K562 (cell line): ENCODE measurements around the gene IL18RAP. TPM values are rescaled to one million over a fixed set of nuclear protein-coding genes. Genes with fewer than 3 reads are reported as not detected.
A peak's percentile ranks its signal among the peaks of the same experiment; 100 is the strongest.

Source experiments
- ETV6 ChIP-seq, 3 experiments: fragments of 150-350 bp in 1 of 3; sonication (generic) in 1 of 3; formaldehyde crosslinking in 1 of 3; IDR thresholded peaks; 2 replicates each; pipeline versions ENCODE4 v1.6.1 to v1.8.0; 2014 to 2022; ENCODE audit warnings: borderline replicate concordance in 2 of 3, low read depth in 2 of 3, antibody characterized with exemption in 1 of 3, low read length in 1 of 3, mild to moderate bottlenecking in 1 of 3, missing genetic modification reagents in 1 of 3
- EZH2 ChIP-seq: IDR thresholded peaks from 2 replicates; pipeline ENCODE4 v1.6.1; 2012; ENCODE audit warnings: low read depth, mild to moderate bottlenecking, inconsistent platforms, low read length, borderline replicate concordance
- FOXJ3 ChIP-seq: sonication (generic); formaldehyde crosslinking; IDR thresholded peaks from 2 replicates; pipeline ENCODE4 v1.4.0; 2020; ENCODE audit warnings: mild to moderate bottlenecking, missing genetic modification reagents
- GATAD2B ChIP-seq: fragments of 450-650 bp; IDR thresholded peaks from 2 replicates; pipeline ENCODE4 v1.6.1; 2017; ENCODE audit warnings: mild to moderate bottlenecking, borderline replicate concordance
- HDAC8 ChIP-seq: fragments of 450-650 bp; IDR thresholded peaks from 2 replicates; pipeline ENCODE4 v1.6.1; 2016; ENCODE audit warnings: mild to moderate bottlenecking, missing genetic modification characterization, moderate library complexity, missing compliant biosample characterization
- HOXB6 ChIP-seq: fragments of 250-450 bp; sonication (Bioruptor Pico); IDR thresholded peaks from 2 replicates; pipeline ENCODE4 v1.5.1; 2022; ENCODE audit warnings: mild to moderate bottlenecking, borderline replicate concordance
- KAT2B ChIP-seq: IDR thresholded peaks from one replicate; pipeline ENCODE4 v1.6.1; 2012; ENCODE audit warnings: low read depth, mild to moderate bottlenecking, control low read depth, inconsistent platforms, low read length, moderate library complexity
- NFXL1 ChIP-seq: fragments of 450-650 bp; formaldehyde crosslinking; IDR thresholded peaks from 2 replicates; pipeline ENCODE4 v1.4.0; 2021; ENCODE audit warnings: mild to moderate bottlenecking
- SMAD3 ChIP-seq: fragments of 450-650 bp; formaldehyde crosslinking; conservative IDR thresholded peaks from 2 replicates; pipeline ENCODE4 v1.4.0; 2020; ENCODE audit warnings: mild to moderate bottlenecking
- SRF ChIP-seq, 2 experiments: fragments of 250-450, 450-650 bp in 1 of 2; sonication (Bioruptor Pico) in 1 of 2; sonication (generic) in 1 of 2; formaldehyde crosslinking; IDR thresholded peaks; 2 replicates each; pipeline versions ENCODE4 v1.5.0 to v1.5.1; 2020 to 2022; ENCODE audit warnings: mild to moderate bottlenecking in 1 of 2, missing genetic modification reagents in 1 of 2
- XRCC3 ChIP-seq: fragments of 450-650 bp; IDR thresholded peaks from 2 replicates; pipeline ENCODE4 v1.6.1; 2017; ENCODE audit warnings: mild to moderate bottlenecking, moderate library complexity
- ZBTB40 ChIP-seq, 2 experiments: fragments of 450-650 bp in 1 of 2; sonication (generic) in 1 of 2; formaldehyde crosslinking in 1 of 2; IDR thresholded peaks; 2 replicates each; pipeline versions ENCODE4 v1.7.1 to v1.9.0; 2016 to 2022; ENCODE audit warnings: inconsistent platforms in 1 of 2, mild to moderate bottlenecking in 1 of 2, missing genetic modification reagents in 1 of 2
- ZNF431 ChIP-seq: sonication (generic); formaldehyde crosslinking; IDR thresholded peaks from 2 replicates; pipeline ENCODE4 v1.8.0; 2022; ENCODE audit warnings: mild to moderate bottlenecking, missing genetic modification reagents
- ZNF589 ChIP-seq: fragments of 200-800 bp; sonication (Bioruptor generic); IDR thresholded peaks from 2 replicates; pipeline ENCODE4 v1.6.1; 2016; ENCODE audit warnings: low read depth, missing genetic modification characterization, missing compliant biosample characterization
- polyA plus RNA-seq, 8 experiments: library from polyadenylated mRNA; depleted of rRNA in 4 of 8; stranded (reverse) in 5 of 8; unstranded in 3 of 8; fragments of >200 nt; fragmentation: Nextera tagmentation in 2 of 8; fragmentation: Illumina TruSeq in 1 of 8; extraction: Ambion mirVana in 2 of 8; extraction: Trizol in 1 of 8; gene quantifications; 2 replicates each; pipeline versions ENCODE4 v1.2.1 to v1.2.3, GENCODE V29; 2011 to 2014; ENCODE audit warnings: inconsistent platforms in 1 of 8, missing spikeins in 1 of 8
- total RNA-seq, 7 experiments: library from RNA; depleted of rRNA in 6 of 7; stranded (reverse); fragments of >200 nt in 6 of 7; fragmentation: Illumina TruSeq in 2 of 7; extraction: Trizol in 2 of 7; gene quantifications; 2 replicates each; pipeline versions ENCODE4 v1.2.1 to v1.2.3, GENCODE V29; 2011 to 2021; ENCODE audit warnings: low replicate concordance in 1 of 7
- TF ChIP-seq, protein P1 (sequence below): sonication (generic); formaldehyde crosslinking; IDR thresholded peaks from 2 replicates; pipeline ENCODE4 v1.8.0; 2023; ENCODE audit warnings: mild to moderate bottlenecking, missing genetic modification reagents

Gene IL18RAP
- total and polyA plus RNA-seq, 9 of the 15 experiments (the other 6 are each of a cell fraction or from before 2014, with no cell fraction given): 1.1 to 20.5 (median 5.8) TPM

- TF ChIP-seq KAT2B (no peak), NFXL1 (CRISPR knock-in tag) (no peak), FOXJ3 (CRISPR knock-in tag) (no peak), GATAD2B (no peak), HDAC8 (tag) (no peak), XRCC3 (no peak), HOXB6 (CRISPR knock-in tag) (no peak), ZNF431 (CRISPR knock-in tag) (no peak), SRF (CRISPR knock-in tag; IDR thresholded peaks at IDR 0.05) (peak in 1 of 2 experiments; percentile 46; a peak in 1 of 4 replicates), ZNF589 (CRISPR knock-in tag) (peak; percentile 56), ETV6 (IDR thresholded peaks at IDR 0.05; ENCODE audit: borderline replicate concordance in 1 of 2, low read depth in 2 of 2, low read length in 1 of 2) (peak; percentile 97 to 100), ETV6 (CRISPR knock-in tag; IDR thresholded peaks at IDR 0.05; ENCODE audit: borderline replicate concordance) (no peak), EZH2 (no peak), SMAD3 (CRISPR knock-in tag) (0 out of 2 replicates have a peak, but pooled peaks have one; percentile 53), ZBTB40 (IDR thresholded peaks at IDR 0.05) (no peak), ZBTB40 (CRISPR knock-in tag; IDR thresholded peaks at IDR 0.05) (no peak)
- TF ChIP-seq, protein P1, sequence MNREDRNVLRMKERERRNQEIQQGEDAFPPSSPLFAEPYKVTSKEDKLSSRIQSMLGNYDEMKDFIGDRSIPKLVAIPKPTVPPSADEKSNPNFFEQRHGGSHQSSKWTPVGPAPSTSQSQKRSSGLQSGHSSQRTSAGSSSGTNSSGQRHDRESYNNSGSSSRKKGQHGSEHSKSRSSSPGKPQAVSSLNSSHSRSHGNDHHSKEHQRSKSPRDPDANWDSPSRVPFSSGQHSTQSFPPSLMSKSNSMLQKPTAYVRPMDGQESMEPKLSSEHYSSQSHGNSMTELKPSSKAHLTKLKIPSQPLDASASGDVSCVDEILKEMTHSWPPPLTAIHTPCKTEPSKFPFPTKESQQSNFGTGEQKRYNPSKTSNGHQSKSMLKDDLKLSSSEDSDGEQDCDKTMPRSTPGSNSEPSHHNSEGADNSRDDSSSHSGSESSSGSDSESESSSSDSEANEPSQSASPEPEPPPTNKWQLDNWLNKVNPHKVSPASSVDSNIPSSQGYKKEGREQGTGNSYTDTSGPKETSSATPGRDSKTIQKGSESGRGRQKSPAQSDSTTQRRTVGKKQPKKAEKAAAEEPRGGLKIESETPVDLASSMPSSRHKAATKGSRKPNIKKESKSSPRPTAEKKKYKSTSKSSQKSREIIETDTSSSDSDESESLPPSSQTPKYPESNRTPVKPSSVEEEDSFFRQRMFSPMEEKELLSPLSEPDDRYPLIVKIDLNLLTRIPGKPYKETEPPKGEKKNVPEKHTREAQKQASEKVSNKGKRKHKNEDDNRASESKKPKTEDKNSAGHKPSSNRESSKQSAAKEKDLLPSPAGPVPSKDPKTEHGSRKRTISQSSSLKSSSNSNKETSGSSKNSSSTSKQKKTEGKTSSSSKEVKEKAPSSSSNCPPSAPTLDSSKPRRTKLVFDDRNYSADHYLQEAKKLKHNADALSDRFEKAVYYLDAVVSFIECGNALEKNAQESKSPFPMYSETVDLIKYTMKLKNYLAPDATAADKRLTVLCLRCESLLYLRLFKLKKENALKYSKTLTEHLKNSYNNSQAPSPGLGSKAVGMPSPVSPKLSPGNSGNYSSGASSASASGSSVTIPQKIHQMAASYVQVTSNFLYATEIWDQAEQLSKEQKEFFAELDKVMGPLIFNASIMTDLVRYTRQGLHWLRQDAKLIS (CRISPR knock-in tag): no peak
Observed at GRCh38 chr2:102418421-102418961, 4.5 kb upstream of the IL18RAP start (continued).
